ENCODE results near the gene PPP6R3.
A peak's percentile ranks its signal among the peaks of the same experiment; 100 is the strongest.
"Not testable (repeated sequence)": the region's sequence is repeated elsewhere in the genome, so short reads cannot be mapped to it uniquely, and the experiment has no call there.

The PPP6R3 gene, protein sequence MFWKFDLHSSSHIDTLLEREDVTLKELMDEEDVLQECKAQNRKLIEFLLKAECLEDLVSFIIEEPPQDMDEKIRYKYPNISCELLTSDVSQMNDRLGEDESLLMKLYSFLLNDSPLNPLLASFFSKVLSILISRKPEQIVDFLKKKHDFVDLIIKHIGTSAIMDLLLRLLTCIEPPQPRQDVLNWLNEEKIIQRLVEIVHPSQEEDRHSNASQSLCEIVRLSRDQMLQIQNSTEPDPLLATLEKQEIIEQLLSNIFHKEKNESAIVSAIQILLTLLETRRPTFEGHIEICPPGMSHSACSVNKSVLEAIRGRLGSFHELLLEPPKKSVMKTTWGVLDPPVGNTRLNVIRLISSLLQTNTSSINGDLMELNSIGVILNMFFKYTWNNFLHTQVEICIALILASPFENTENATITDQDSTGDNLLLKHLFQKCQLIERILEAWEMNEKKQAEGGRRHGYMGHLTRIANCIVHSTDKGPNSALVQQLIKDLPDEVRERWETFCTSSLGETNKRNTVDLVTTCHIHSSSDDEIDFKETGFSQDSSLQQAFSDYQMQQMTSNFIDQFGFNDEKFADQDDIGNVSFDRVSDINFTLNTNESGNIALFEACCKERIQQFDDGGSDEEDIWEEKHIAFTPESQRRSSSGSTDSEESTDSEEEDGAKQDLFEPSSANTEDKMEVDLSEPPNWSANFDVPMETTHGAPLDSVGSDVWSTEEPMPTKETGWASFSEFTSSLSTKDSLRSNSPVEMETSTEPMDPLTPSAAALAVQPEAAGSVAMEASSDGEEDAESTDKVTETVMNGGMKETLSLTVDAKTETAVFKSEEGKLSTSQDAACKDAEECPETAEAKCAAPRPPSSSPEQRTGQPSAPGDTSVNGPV

DNA sequence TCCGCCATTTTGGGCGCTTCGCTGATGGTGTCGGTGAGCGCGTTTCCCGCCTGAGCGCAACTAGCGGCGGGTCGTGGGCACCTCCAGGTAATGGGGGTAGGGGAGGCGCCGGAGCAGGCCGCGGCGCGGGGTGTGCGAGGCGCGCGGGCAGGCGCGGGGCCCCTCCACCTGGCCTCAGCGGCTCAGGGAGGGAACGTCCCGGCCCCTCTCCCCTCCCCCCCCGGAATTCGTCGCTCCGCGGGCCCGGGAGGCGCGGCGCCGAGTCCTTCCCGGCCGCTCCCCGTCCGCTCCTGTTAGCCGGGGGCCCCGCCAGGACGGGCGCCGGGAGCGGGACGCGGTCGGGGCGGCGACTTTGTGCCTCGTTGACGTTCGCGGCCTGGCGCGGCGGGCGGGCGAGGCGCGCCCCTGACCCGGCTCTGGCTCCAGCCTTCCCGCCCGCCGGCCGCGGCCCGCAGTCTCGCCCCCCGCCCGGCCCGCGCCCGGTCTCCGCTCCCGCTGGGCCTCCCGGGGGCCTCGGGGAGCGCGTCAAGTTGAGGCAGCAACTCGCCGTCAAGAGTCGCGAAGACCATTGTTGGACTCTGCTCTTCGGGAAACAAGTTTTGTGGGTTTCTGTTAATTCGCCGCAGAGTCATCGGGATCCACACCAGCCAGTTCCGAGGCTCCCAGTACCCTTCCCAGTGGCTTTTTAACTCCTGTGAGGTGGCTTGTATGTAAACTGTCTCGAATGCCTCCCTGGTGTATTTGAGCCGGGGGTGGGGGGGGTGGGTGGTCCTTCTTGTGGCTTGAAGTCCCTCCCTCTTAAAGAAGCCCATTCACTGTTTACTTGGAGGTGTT lies at the start of gene PPP6R3:
TSS of gene PPP6R3 (plus strand) at position 12 of the 834 bp plus-strand sequence. CDS start 76,913 bp downstream, outside the sequence.
- DNase-seq: peak; percentile 66

DNA sequence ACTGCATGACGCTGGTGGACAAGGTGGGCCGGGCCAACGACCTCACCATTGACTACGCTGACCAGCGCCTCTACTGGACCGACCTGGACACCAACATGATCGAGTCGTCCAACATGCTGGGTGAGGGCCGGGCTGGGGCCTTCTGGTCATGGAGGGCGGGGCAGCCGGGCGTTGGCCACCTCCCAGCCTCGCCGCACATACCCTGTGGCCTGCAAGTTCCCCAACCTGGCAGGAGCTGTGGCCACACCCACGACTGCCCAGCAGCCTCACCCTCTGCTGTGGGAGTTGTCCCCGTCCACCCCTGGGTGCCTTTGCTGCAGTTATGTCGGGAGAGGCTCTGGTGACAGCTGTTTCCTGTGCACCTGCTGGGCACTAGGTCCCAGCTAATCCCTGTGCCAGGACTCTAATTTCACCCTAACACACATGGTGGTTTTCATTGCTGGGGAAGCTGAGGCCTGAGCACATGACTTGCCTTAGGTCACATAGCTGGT lies 49.0 kb upstream of the PPP6R3 start:
- peak; percentile 31 for DNase-seq

GRCh38 chr11:68412593-68413475 lies 47.7 kb upstream of the PPP6R3 start:
- DNase-seq: no peak

DNA sequence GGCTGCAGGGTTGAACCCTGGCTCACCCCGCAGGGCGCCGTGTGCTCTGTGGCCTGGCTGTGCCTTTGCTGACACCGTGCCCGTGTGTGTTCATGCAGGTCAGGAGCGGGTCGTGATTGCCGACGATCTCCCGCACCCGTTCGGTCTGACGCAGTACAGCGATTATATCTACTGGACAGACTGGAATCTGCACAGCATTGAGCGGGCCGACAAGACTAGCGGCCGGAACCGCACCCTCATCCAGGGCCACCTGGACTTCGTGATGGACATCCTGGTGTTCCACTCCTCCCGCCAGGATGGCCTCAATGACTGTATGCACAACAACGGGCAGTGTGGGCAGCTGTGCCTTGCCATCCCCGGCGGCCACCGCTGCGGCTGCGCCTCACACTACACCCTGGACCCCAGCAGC lies 47.0 kb upstream of the PPP6R3 start:
- no peak for DNase-seq

DNA sequence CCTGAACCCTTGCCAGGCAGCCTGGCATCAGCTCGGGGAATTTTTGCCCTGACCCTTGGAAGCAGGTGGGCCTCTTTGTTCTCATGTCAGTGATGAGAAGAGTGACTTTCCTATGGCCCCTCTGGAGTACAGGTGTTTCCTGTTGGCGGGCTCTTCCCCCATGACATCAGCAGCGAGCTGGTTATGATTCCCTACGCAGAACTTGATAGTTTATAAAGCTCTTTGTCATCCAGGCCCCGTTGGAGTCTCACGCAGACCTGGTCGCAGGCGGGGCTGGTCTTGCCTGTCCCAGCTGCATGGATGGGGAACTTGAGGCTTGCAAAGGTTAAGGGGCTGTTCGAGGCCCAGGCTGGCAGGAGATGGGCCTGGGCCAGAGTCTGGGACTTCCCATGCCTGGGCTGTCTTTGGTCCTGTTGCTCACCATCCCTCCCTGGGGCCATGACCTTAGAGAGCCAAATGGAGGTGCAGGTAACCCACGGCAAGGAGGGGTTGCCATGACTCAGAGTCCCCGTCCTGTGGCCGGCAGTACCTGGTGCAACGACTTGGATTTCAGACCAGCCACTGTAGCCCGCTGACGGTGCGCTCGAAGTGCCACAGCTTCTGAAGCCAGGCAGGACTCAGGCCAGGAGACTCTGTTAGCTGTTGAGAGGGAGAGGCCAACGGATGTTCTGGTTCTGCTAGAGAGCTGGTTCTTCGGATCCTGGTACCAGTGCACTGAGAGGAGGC lies 45.9 kb upstream of the PPP6R3 start:
- DNase-seq: peak; percentile 16

- no peak for DNase-seq
Measured at GRCh38 chr11:68416070-68416578, 44.4 kb upstream of the PPP6R3 start.

DNA sequence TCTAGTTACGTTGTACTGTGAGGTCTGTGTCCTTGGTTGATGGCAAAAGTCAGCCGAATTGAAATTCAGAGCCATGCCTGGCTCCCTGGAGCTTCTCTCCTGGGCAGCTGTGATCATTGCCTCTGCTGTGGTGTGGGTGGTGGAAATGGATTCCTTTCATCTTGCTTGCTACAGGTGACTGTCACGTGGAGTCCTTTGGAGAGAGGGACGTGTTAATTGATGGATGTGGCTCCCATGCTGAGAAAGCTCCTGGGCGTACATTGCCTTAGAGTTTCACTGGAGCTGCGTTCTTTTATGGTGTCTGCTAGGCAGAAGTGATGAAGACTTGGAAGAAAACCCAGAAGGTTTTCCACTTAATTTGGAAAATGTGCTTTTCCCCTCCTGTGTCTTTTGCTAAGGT lies 41.9 kb upstream of the PPP6R3 start:
- DNase-seq: no peak

DNA sequence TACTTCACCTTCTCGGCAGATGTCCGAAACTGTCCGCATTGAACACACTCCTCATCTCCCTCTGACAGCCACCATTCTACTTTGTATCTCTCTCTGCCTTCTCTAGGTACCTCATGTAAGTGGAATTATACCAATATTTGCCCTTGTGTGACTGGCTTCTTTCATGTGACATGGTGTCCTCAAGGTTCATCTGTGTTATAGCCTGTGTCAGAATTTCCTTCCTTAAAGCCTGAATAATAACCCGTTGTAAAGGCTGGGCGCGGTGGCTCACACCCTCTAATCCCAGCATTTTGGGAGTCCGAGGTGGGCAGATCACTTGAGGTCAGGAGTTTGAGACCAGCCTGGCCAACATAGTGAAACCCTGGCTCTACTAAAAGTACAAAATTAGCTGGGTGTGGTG lies 40.4 kb upstream of the PPP6R3 start:
- DNase-seq: no peak

DNA sequence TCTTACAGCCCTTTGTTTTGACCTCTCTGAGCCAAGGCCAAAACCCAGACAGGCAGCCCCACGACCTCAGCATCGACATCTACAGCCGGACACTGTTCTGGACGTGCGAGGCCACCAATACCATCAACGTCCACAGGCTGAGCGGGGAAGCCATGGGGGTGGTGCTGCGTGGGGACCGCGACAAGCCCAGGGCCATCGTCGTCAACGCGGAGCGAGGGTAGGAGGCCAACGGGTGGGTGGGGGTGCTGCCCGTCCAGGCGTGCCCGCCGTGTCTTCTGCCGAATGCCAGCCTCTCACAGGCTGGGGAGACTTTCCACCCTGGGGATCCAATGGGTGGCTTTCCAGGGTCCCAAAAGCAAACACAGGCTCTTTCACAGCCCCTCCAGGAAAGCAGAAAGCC lies 37.1 kb upstream of the PPP6R3 start:
- DNase-seq: no peak

DNA sequence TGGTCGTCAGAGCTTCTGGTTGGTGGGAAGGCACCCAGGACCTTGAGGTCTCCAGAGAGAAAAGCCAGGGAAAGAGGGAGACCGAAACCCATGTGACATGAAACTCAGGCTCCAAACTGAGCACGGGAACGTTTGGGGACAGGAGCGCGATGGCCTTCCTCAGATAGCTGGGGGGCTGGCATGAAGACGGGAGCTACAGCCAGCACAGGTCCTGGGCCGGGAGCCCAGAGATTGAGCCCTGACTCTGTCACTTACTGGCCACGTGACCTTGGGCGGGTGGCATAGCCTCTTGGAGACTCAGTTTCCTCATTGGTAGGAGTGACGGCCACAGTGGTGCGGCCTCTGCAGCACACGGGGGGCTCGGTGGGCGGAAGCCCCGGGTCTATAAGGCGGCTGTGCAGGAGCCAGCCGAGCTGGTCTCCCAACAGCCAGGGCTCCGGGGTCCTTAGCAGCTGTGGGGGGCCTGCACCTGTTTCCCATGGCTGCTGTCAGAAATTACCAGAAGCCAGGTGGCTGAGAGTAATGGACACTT lies 36.4 kb upstream of the PPP6R3 start:
- no peak for DNase-seq

DNA sequence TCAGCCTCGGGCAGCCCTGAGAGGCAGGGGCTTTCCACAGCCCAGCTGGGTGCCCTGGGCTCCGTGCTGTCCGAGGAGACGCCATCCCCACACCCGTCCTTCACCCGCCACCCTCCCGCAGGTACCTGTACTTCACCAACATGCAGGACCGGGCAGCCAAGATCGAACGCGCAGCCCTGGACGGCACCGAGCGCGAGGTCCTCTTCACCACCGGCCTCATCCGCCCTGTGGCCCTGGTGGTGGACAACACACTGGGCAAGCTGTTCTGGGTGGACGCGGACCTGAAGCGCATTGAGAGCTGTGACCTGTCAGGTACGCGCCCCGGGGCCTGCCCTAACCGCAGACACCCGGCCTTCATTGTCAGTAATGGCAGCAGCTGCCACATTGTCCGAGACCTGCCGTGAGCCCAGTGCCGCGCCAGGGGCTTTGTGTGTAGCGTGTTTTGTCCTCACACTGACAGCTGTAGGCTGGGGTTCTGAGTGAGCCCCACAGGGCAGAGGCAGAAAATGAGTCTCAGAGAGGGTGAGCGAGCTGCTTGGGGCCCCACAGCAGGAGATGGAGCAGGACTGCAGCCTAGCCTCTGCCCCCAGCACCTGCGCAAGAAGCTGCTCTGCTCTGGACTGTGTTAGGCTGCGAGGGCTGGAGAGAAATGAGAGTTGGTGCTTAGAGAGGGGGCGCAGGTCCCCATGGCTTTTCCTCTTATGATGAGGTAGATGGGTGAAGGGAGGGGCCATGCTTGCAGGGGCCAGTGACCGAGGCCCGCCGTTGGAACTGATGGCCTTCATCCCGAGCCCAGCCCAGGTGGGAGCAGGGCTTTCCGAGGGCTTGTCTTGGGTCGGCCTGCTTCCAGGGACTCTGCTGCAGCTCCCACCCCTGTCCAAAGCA lies 35.3 kb upstream of the PPP6R3 start:
- no peak for DNase-seq

GRCh38 chr11:68425866-68426380 lies 34.6 kb upstream of the PPP6R3 start:
- no peak for DNase-seq

DNA sequence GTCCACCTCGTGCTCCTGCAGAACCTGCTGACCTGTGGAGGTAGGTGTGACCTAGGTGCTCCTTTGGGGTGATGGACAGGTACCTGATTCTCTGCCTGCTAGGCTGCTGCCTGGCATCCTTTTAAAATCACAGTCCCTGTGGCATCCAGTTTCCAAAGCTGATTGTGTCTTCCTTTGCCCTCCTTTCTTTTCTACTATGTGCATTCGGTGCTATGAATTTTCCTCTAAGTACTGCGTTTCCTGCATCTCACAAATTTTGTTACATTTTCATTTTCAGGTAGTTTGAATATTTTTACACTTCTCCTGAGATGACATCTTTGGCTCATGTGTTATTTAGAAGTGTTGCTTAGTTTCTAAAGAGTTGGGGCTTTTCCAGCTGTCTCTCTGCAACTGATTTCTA lies 30.9 kb upstream of the PPP6R3 start:
- DNase-seq: no peak

- no peak for DNase-seq
Measured at GRCh38 chr11:68430384-68430783, 30.2 kb upstream of the PPP6R3 start.

- no peak for DNase-seq
Measured at GRCh38 chr11:68430801-68431200, 29.8 kb upstream of the PPP6R3 start.

DNA sequence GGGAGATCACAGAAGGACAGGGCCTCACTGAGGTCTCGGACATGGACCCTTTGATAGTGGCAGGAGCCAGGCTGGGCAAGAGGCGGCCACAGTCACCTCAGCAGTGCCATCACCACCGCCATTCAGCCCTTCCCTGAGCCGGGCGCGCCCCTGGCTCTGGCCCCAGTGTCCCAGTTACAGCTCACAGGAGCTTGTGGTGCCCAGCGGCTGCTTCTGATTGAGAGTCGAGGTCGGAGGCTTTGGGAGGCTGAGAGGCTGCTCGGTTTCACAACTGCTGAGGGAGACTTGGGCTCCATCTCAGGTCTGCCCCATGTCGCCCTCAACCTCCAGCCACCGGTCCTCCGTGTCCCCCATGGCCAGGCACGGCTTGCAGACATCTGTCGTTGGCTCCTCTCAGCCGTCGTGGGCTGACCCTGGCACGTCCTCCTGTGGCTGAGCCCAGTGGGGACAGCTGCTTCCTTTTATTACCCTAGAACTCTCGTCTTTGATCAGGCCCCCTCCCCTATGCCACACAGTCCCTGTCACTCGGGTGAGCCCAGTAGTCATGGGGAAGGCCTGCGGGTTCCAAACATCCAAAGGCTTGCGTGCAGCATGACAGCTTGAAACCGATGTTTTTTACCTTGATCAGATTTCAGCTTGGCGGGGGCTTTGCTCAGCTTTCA lies 28.4 kb upstream of the PPP6R3 start:
- no peak for DNase-seq

DNA sequence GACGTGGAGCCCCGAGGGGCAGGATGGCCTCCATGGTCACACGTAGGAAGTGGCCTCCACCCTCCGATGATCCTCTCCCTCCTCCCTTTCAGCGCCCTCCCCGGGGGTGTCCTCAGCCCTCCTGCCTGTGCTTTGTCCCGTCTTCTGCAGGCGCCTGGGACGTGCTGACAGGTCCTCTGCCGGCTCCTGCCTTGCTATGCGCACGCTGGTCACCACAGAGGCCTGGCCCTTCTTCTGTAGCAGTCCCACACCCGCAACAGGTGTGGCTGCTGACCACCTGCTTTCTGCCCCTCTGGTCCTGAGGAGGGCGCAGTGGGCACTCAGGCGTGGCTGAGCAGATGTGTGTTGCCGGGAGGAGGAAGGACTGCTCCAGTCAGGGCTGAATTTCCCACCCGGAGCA lies 27.7 kb upstream of the PPP6R3 start:
- no peak for DNase-seq

DNA sequence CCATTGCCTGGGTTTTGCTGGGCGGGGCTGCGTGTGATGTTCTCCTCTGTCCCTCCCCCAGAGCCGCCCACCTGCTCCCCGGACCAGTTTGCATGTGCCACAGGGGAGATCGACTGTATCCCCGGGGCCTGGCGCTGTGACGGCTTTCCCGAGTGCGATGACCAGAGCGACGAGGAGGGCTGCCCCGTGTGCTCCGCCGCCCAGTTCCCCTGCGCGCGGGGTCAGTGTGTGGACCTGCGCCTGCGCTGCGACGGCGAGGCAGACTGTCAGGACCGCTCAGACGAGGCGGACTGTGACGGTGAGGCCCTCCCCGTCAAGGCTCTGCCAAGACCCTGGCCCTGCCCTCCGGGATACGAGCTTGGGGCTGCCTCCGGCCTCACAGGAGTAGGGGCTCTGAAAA lies 27.0 kb upstream of the PPP6R3 start:
- no peak for DNase-seq

DNA sequence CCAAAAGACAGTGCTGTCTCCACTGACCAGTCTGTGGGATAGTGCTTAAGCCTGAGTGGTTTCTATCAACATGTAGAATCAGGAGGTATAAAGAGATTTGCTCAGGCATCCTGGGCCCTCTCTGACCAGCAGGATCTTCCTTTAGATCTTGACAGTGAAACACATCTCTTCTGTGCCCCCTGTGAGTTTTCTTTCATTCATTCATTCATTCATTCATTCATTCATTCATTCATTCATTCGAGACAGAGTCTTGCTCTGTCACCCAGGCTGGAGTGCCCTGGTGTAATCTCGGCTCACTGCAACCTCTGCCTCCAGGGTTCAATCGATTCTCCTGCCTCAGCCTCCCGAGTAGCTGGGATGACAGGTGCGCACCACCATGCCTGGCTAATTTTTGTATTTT lies 26.4 kb upstream of the PPP6R3 start:
- DNase-seq: not testable (repeated sequence)

Data from hematopoietic multipotent progenitor cell treated with erythropoietin and hydrocortisone succinate and interleukin-3 and kit ligand, for 4 days (in vitro differentiated cells).